Smooth muscle cell of the umbilical artery (primary cell): ENCODE data around the gene CYTIP. TPM values are rescaled to one million over a fixed set of nuclear protein-coding genes. Genes with fewer than 3 reads are reported as not detected.

Experiments
- total RNA-seq: library from RNA; depleted of rRNA; stranded (reverse); fragments of >200 nt; gene quantifications from 2 replicates; pipeline ENCODE4 v1.2.3, GENCODE V29; 2014

CYTIP gene
- total RNA-seq, result 0.30 TPM in 1 of 2 replicates, not detected in the other

DNA sequence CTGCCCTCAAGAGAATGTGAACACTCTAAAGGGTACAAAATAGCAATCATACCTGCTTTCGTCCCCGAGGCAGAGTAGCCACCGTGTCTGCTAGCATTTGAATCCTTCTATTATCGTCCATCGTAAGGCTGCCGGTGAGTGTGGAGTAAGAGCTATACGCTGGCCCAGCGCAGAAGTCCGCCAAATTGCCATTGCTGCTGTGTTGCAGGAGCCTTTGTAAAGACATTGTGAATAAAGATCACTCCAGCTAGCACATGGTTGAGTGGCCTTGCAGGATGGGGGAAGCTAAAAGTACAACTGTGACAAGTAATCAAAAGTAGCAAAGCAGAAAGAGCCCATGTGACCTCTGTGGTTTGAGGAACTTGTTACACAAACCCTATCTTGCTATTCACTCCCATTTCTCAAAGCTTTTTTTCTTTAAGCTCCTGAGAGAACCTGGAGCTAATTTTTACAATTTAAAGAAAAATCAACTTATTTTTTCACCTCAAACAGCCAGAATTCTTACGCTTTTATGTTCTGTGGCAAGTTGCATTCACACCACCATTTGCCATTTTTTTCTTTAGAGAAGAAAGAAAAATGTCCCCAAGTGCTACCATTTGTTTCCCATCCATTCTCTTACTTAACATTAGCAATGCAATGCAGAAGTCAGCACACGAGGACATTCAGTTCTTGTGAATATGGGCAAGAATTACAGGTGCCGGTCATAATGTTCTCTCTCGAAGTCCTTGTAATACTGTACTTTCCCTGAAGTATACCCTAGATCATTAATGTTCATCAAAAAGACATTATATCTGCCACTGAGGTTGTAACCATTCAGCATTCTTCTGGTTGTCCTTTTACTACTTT lies at the start of gene CYTIP:
CYTIP (minus strand) TSS at position 295 of the 846 bp plus-strand sequence; CDS start at position 226, 69 bp downstream.

Other genes starting within 250 kb of the CYTIP start
- 52.8 and 71.3 TPM in 2 replicates for gene GALNT5, start 186.4 kb downstream of the CYTIP start, total RNA-seq
- gene ERMN, start 118.3 kb downstream of the CYTIP start, total RNA-seq, result under 0.01 and 0.09 TPM in 2 replicates
- under 0.01 and 0.37 TPM in 2 replicates for gene ACVR1C, start 184.8 kb upstream of the CYTIP start, total RNA-seq